ENCODE measurements around the gene FAM83G.
"Not testable (repeated sequence)": the region's sequence is repeated elsewhere in the genome, so short reads cannot be mapped to it uniquely, and the experiment has no call there.

The FAM83G gene

GRCh38 chr17:19024101-19025078, 19.8 kb upstream of the FAM83G start:
- in situ Hi-C loops (cut with MboI; ENCODE audit: low pct_unique_long_range_greater_than_20kb, low sequenced_read_pairs) = no loop called here
- no peak for DNase-seq

GRCh38 chr17:19023209-19023999, 18.8 kb upstream of the FAM83G start:
- DNase-seq = no peak
- in situ Hi-C loops (cut with MboI; ENCODE audit: low pct_unique_long_range_greater_than_20kb, low sequenced_read_pairs) = no loop called here

- in situ Hi-C loops (cut with MboI; ENCODE audit: low pct_unique_long_range_greater_than_20kb, low sequenced_read_pairs) = no loop called here
- no peak for DNase-seq
These were observed 18.2 kb upstream of the FAM83G start for GRCh38 chr17:19022747-19023146.

GRCh38 chr17:19022128-19022527, 17.6 kb upstream of the FAM83G start:
- in situ Hi-C loops (cut with MboI; ENCODE audit: low pct_unique_long_range_greater_than_20kb, low sequenced_read_pairs) = no loop called here
- no peak for DNase-seq

GRCh38 chr17:19021622-19022083, 17.1 kb upstream of the FAM83G start:
- in situ Hi-C loops (cut with MboI; ENCODE audit: low pct_unique_long_range_greater_than_20kb, low sequenced_read_pairs) = no loop called here
- DNase-seq = peak; percentile 21

GRCh38 chr17:19021011-19021621, 16.6 kb upstream of the FAM83G start:
- in situ Hi-C loops (cut with MboI; ENCODE audit: low pct_unique_long_range_greater_than_20kb, low sequenced_read_pairs) = not testable (repeated sequence)

GRCh38 chr17:19020016-19020415, 15.5 kb upstream of the FAM83G start:
- DNase-seq = no peak
- in situ Hi-C loops (cut with MboI; ENCODE audit: low pct_unique_long_range_greater_than_20kb, low sequenced_read_pairs) = no loop called here

More at GRCh38 chr17:19021011-19021621, 16.6 kb upstream of the FAM83G start:
- DNase-seq = not testable (repeated sequence)

GRCh38 chr17:19019041-19019941, 14.7 kb upstream of the FAM83G start:
- in situ Hi-C loops (cut with MboI; ENCODE audit: low pct_unique_long_range_greater_than_20kb, low sequenced_read_pairs) = loop anchor here (10.0 kb wide), 1 partner anchor 54 kb away; no protein-coding TSS in a partner anchor
- no peak for DNase-seq

- in situ Hi-C loops (cut with MboI; ENCODE audit: low pct_unique_long_range_greater_than_20kb, low sequenced_read_pairs) = loop anchor here (10.0 kb wide), 1 partner anchor 54 kb away; no protein-coding TSS in a partner anchor
- DNase-seq = no peak
These were observed 14.0 kb upstream of the FAM83G start for GRCh38 chr17:19018600-19018950.

- in situ Hi-C loops (cut with MboI; ENCODE audit: low pct_unique_long_range_greater_than_20kb, low sequenced_read_pairs) = loop anchor here (10.0 kb wide), 1 partner anchor 53 kb away; no protein-coding TSS in a partner anchor
- DNase-seq = no peak
These were observed 13.4 kb upstream of the FAM83G start for GRCh38 chr17:19017804-19018599.

GRCh38 chr17:19017401-19017800, 12.8 kb upstream of the FAM83G start:
- in situ Hi-C loops (cut with MboI; ENCODE audit: low pct_unique_long_range_greater_than_20kb, low sequenced_read_pairs) = loop anchor here (10.0 kb wide), 1 partner anchor 53 kb away; no protein-coding TSS in a partner anchor
- no peak for DNase-seq

- DNase-seq = no peak
- in situ Hi-C loops (cut with MboI; ENCODE audit: low pct_unique_long_range_greater_than_20kb, low sequenced_read_pairs) = loop anchor here (10.0 kb wide), 1 partner anchor 52 kb away; no protein-coding TSS in a partner anchor
These were observed 12.3 kb upstream of the FAM83G start for GRCh38 chr17:19016881-19017280.

GRCh38 chr17:19016297-19016696, 11.7 kb upstream of the FAM83G start:
- no peak for DNase-seq
- in situ Hi-C loops (cut with MboI; ENCODE audit: low pct_unique_long_range_greater_than_20kb, low sequenced_read_pairs) = loop anchor here (10.0 kb wide), 1 partner anchor 51 kb away; no protein-coding TSS in a partner anchor

GRCh38 chr17:19015428-19015827, 10.9 kb upstream of the FAM83G start:
- DNase-seq = no peak
- in situ Hi-C loops (cut with MboI; ENCODE audit: low pct_unique_long_range_greater_than_20kb, low sequenced_read_pairs) = loop anchor here (10.0 kb wide), 1 partner anchor 51 kb away; no protein-coding TSS in a partner anchor

GRCh38 chr17:19014628-19015215, 10.2 kb upstream of the FAM83G start:
- in situ Hi-C loops (cut with MboI; ENCODE audit: low pct_unique_long_range_greater_than_20kb, low sequenced_read_pairs) = loop anchor here (10.0 kb wide), 1 partner anchor 50 kb away; no protein-coding TSS in a partner anchor
- no peak for DNase-seq

GRCh38 chr17:19013806-19014627, 9.5 kb upstream of the FAM83G start:
- no peak for DNase-seq
- in situ Hi-C loops (cut with MboI; ENCODE audit: low pct_unique_long_range_greater_than_20kb, low sequenced_read_pairs) = loop anchor here (10.0 kb wide), 1 partner anchor 49 kb away; no protein-coding TSS in a partner anchor
